ENCODE data around the gene CAMTA1.
"Not testable (repeated sequence)": the region's sequence is repeated elsewhere in the genome, so short reads cannot be mapped to it uniquely, and the experiment has no call there.

Gene CAMTA1

GRCh38 chr1:6907201-6907600, 121.9 kb downstream of the CAMTA1 start:
- no peak for DNase-seq (ENCODE audit: low read depth)

GRCh38 chr1:6907676-6908434, 122.6 kb downstream of the CAMTA1 start:
- no peak for DNase-seq (ENCODE audit: low read depth)

GRCh38 chr1:6909401-6909800, 124.1 kb downstream of the CAMTA1 start:
- no peak for DNase-seq (ENCODE audit: low read depth)

GRCh38 chr1:6909857-6910256, 124.6 kb downstream of the CAMTA1 start:
- no peak for DNase-seq (ENCODE audit: low read depth)

GRCh38 chr1:6911021-6911941, 126.0 kb downstream of the CAMTA1 start:
- no peak for DNase-seq (ENCODE audit: low read depth)

- no peak for DNase-seq (ENCODE audit: low read depth)
Observed at GRCh38 chr1:6911974-6912373, 126.7 kb downstream of the CAMTA1 start.

- no peak for DNase-seq (ENCODE audit: low read depth)
Observed at GRCh38 chr1:6912518-6912917, 127.3 kb downstream of the CAMTA1 start.

GRCh38 chr1:6913086-6913485, 127.8 kb downstream of the CAMTA1 start:
- no peak for DNase-seq (ENCODE audit: low read depth)

GRCh38 chr1:6914706-6915105, 129.5 kb downstream of the CAMTA1 start:
- DNase-seq (ENCODE audit: low read depth) = no peak

GRCh38 chr1:6915999-6916565, 130.8 kb downstream of the CAMTA1 start:
- no peak for DNase-seq (ENCODE audit: low read depth)

- no peak for DNase-seq (ENCODE audit: low read depth)
Observed at GRCh38 chr1:6917067-6917466, 131.8 kb downstream of the CAMTA1 start.

- no peak for DNase-seq (ENCODE audit: low read depth)
Observed at GRCh38 chr1:6918186-6918924, 133.1 kb downstream of the CAMTA1 start.

- no peak for DNase-seq (ENCODE audit: low read depth)
Observed at GRCh38 chr1:6918925-6919511, 133.8 kb downstream of the CAMTA1 start.

- not testable (repeated sequence) for DNase-seq (ENCODE audit: low read depth)
Observed at GRCh38 chr1:6921506-6921905, 136.3 kb downstream of the CAMTA1 start.

- no peak for DNase-seq (ENCODE audit: low read depth)
Observed at GRCh38 chr1:6922096-6922931, 137.1 kb downstream of the CAMTA1 start.

- DNase-seq (ENCODE audit: low read depth) = no peak
Observed at GRCh38 chr1:6923012-6923411, 137.8 kb downstream of the CAMTA1 start.

GRCh38 chr1:6923416-6923815, 138.2 kb downstream of the CAMTA1 start:
- DNase-seq (ENCODE audit: low read depth) = no peak

GRCh38 chr1:6923955-6924881, 139.0 kb downstream of the CAMTA1 start:
- DNase-seq (ENCODE audit: low read depth) = no peak

- no peak for DNase-seq (ENCODE audit: low read depth)
Observed at GRCh38 chr1:6924891-6925290, 139.6 kb downstream of the CAMTA1 start.

- DNase-seq (ENCODE audit: low read depth) = no peak
Observed at GRCh38 chr1:6927626-6928025, 142.4 kb downstream of the CAMTA1 start.
